ENCODE data around the gene PDSS2. TPM values are rescaled to one million over a fixed set of nuclear protein-coding genes. Genes with fewer than 3 reads are reported as not detected.

PDSS2 gene
- total RNA-seq, 1 donor from 2014 or later, result 10.7 TPM

DNA sequence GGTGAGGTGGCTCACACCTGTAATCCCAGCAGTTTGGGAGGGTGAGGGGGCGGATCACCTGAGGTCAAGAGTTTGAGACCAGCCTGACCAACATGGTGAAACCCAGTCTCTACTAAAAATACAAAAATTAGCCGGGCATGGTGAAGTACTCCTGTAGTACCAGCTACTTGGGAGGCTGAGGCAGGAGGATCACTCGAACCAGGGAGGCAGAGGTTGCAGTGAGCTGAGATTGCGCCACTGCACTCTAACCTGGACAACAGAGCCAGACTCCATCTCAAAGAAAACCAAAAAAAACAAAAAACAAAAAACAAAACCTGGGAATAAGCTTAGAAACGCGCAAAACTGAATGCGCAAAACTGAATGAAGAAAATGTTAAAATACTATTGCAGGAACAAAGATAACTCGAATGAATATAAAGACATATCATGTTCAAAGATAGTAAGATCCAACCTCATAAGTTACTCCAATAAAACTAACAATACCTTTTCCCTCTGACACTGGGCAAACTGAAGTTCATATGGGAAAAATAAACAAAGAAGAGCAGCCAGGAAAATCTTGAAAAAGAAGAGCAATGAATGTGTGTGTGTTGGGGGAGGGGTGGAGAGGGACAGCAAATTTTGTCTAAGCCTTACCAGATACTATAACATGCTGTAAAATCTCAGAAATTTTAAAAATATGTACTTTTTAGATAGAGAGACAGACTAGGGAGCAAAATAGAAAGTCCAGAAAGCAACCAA is 243.0 kb downstream of the PDSS2 start:
- no peaks in the 10 kb centered on the region for H3K36me3 Mint-ChIP-seq
- no peak overlapping the region for H3K27ac Mint-ChIP-seq
- H3K9me3 Mint-ChIP-seq, result no peaks in the 10 kb centered on the region
- no peak overlapping the region for H3K4me3 Mint-ChIP-seq
- no peak for DNase-seq (ENCODE audit: low spot score in 2 of 2, unreplicated experiment in 2 of 2)
- no peaks in the 10 kb centered on the region for H3K27me3 Mint-ChIP-seq (ENCODE audit: low read depth)
- peaks cover 6% of the 10 kb centered on the region for H3K4me1 Mint-ChIP-seq
- TF ChIP-seq, protein P1, sequence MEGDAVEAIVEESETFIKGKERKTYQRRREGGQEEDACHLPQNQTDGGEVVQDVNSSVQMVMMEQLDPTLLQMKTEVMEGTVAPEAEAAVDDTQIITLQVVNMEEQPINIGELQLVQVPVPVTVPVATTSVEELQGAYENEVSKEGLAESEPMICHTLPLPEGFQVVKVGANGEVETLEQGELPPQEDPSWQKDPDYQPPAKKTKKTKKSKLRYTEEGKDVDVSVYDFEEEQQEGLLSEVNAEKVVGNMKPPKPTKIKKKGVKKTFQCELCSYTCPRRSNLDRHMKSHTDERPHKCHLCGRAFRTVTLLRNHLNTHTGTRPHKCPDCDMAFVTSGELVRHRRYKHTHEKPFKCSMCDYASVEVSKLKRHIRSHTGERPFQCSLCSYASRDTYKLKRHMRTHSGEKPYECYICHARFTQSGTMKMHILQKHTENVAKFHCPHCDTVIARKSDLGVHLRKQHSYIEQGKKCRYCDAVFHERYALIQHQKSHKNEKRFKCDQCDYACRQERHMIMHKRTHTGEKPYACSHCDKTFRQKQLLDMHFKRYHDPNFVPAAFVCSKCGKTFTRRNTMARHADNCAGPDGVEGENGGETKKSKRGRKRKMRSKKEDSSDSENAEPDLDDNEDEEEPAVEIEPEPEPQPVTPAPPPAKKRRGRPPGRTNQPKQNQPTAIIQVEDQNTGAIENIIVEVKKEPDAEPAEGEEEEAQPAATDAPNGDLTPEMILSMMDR (IDR thresholded peaks at IDR 0.05; ENCODE audit: unreplicated experiment), result no peak

DNA sequence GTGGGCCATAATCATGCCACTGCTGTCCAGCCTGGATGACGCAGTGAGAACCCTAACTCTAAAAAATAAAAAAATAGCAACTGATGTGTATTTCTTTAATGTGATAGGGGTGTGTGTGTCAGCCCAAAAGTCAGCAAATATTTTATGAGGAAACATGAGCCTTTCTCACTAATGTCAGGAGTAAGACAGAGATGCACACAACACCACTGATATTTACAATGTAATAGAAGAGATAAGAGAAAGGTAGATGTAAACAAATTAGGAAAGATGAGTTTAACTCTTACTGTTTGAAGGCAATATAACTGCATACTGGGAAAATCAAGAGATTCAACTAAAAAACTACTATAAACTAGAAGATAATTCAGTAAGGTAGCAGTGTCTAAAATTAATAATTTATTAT is 244.0 kb downstream of the PDSS2 start:
- Mint-ChIP-seq H3K4me1 (peaks cover 6% of the 10 kb centered on the region), H3K27me3 (ENCODE audit: low read depth) (no peaks in the 10 kb centered on the region), H3K36me3 (no peaks in the 10 kb centered on the region), H3K9me3 (no peaks in the 10 kb centered on the region), H3K27ac (no peak overlapping the region), H3K4me3 (no peak overlapping the region)
- no peak for DNase-seq (ENCODE audit: low spot score in 2 of 2, unreplicated experiment in 2 of 2)
- TF ChIP-seq, protein P1 (IDR thresholded peaks at IDR 0.05; ENCODE audit: unreplicated experiment), result no peak

DNA sequence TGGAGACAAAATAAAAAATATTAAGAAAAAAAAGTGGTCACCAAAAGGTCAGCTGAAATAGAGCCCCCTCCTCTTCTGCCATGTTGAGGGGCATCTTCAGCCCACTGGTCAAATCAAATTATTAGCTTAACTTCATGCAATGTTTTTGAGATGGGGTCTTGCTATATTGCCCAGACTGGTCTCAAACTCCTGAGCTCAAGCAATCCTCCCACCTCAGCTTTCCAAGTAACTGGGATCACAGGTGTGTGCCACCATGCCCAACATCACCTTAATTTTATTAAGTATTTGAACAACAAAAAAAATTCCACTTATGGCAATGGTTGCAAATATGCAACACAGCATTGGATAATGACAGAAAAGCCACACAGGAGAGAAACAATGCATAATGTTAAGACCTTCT is 244.7 kb downstream of the PDSS2 start:
- no peaks in the 10 kb centered on the region for H3K36me3 Mint-ChIP-seq
- no peak overlapping the region for H3K27ac Mint-ChIP-seq
- peaks cover 6% of the 10 kb centered on the region for H3K4me1 Mint-ChIP-seq
- no peaks in the 10 kb centered on the region for H3K27me3 Mint-ChIP-seq (ENCODE audit: low read depth)
- no peak for DNase-seq (ENCODE audit: low spot score in 2 of 2, unreplicated experiment in 2 of 2)
- TF ChIP-seq, protein P1 (IDR thresholded peaks at IDR 0.05; ENCODE audit: unreplicated experiment), result no peak
- H3K9me3 Mint-ChIP-seq, result no peaks in the 10 kb centered on the region
- H3K4me3 Mint-ChIP-seq, result no peak overlapping the region

DNA sequence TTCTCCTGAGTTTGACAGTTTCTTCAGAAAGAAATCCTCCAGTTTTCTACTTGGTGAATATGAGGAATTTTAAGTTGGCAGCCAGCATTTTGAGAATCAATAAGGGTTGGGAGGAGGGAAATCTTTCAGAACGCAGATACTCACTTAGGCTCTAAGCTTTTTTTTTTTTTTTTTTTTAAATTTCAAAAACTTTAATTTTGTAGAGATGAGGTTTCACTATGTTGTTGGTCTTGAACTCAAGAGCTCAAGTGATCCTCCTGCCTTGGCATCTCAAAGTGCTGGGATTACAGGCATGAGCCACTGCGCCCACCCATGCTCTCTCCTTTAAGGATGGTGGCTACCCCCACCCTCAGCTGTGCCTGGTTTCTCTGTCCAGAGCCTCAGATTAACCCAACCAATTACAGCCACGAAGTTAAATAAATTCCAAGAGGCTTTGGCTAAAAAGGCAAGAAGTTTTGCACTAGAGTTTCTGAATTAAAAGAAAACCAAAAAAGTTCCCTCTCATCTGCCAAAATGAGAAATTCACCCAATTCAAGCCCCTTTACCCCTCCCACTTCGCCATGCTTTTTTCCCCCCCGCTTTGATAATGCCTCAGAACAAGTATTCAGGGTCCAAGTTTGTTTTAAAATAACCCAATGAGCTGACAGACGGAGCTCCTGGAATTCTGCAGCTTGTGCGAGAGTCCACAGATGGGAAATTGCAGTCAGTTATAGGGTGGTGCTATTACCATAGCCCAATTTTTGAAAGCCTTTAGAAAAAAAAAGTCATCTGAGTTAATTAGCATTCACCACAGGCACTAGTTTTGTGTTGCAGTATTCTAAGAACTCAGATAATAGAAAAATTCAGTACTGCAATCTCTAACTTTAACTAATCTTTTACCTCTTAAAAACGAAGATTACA is 249.7 kb downstream of the PDSS2 start:
- H3K27ac Mint-ChIP-seq, result no peak overlapping the region

DNA sequence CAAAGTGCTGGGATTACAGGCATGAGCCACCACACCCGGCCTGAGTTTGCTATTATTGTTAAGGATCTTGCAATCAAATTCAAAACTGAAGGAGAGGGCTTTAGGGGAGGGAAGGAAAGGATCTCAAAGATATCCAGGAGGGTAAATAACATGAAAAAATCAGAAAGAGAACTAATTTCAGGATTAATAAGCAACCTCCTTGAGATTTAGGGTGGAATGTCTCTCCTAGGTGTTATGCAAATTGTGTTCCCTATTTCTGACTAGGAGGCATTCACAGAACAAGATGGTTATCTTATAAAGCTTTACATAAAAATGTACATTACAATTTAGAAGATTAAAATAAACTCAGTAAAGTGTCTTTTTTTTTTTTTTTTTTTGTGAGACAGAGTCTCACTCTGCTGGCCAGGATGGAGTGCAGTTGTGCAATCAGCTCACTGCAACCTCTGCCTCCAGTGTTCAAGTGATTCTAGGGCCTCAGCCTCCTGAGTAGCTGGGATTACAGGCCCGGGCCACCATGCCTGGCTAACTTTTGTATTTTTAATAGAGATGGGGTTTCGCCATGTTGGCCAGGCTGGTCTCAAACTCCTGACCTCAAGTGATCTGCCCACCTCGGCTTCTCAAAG is 252.0 kb downstream of the PDSS2 start:
- Mint-ChIP-seq H3K4me3 (no peak overlapping the region), H3K36me3 (peaks cover 20% of the 10 kb centered on the region), H3K27ac (no peak overlapping the region), H3K9me3 (peaks cover 15% of the 10 kb centered on the region), H3K27me3 (ENCODE audit: low read depth) (no peaks in the 10 kb centered on the region), H3K4me1 (peaks cover 8% of the 10 kb centered on the region)
- DNase-seq (ENCODE audit: low spot score in 2 of 2, unreplicated experiment in 2 of 2), result no peak
- TF ChIP-seq, protein P1 (IDR thresholded peaks at IDR 0.05; ENCODE audit: unreplicated experiment), result no peak

More for the DNA sequence above, 249.7 kb downstream of the PDSS2 start:
- DNase-seq (ENCODE audit: low spot score in 2 of 2, unreplicated experiment in 2 of 2), result no peak
- no peaks in the 10 kb centered on the region for H3K27me3 Mint-ChIP-seq (ENCODE audit: low read depth)
- TF ChIP-seq, protein P1 (IDR thresholded peaks at IDR 0.05; ENCODE audit: unreplicated experiment), result no peak
- H3K36me3 Mint-ChIP-seq, result peaks cover 9% of the 10 kb centered on the region
- H3K4me1 Mint-ChIP-seq, result no peaks in the 10 kb centered on the region
- H3K9me3 Mint-ChIP-seq, result peaks cover under 1% of the 10 kb centered on the region
- H3K4me3 Mint-ChIP-seq, result no peak overlapping the region
